H9 (cell line): Measurements from ENCODE around the gene DBR1. TPM values are rescaled to one million over a fixed set of nuclear protein-coding genes. Genes with fewer than 3 reads are reported as not detected.

Experiments used
- DNase-seq: peaks from one replicate; pipeline ENCODE4 v3.0.0-alpha.2; 2017
- H2AFZ ChIP-seq: one replicate; pipeline ENCODE4 v1.6.1; 2013; ENCODE audit warnings: mild to moderate bottlenecking, low read length, control low read depth, moderate library complexity
- H2AK5ac ChIP-seq: 2 replicates; pipeline ENCODE4 v1.6.1; 2013; ENCODE audit warnings: low read length, control low read depth, mixed read lengths; ENCODE audit not compliant: insufficient read length
- H2BK120ac ChIP-seq: one replicate; pipeline ENCODE4 v1.6.1; 2013; ENCODE audit warnings: low read depth, mild to moderate bottlenecking, low read length, control low read depth, inconsistent platforms; ENCODE audit not compliant: poor library complexity, severe bottlenecking
- H2BK12ac ChIP-seq: 2 replicates; pipeline ENCODE4 v1.6.1; 2013; ENCODE audit warnings: low read length, control low read depth, mixed read lengths, low read depth; ENCODE audit not compliant: insufficient read length
- H2BK15ac ChIP-seq: 2 replicates; pipeline ENCODE4 v1.6.1; 2013; ENCODE audit warnings: low read depth, low read length, control low read depth
- H2BK20ac ChIP-seq: one replicate; pipeline ENCODE4 v1.6.1; 2013; ENCODE audit warnings: low read depth, mild to moderate bottlenecking, low read length, control low read depth, inconsistent platforms; ENCODE audit not compliant: poor library complexity, severe bottlenecking
- H2BK5ac ChIP-seq: 2 replicates; pipeline ENCODE4 v1.6.1; 2013; ENCODE audit warnings: low read length, control low read depth, mixed read lengths; ENCODE audit not compliant: insufficient read length
- H3K14ac ChIP-seq: 2 replicates; pipeline ENCODE4 v1.6.1; 2013; ENCODE audit warnings: low read length, control low read depth; ENCODE audit not compliant: insufficient read depth
- H3K18ac ChIP-seq: 2 replicates; pipeline ENCODE4 v1.6.1; 2013; ENCODE audit warnings: low read depth, mild to moderate bottlenecking, mixed read lengths, low read length, control low read depth; ENCODE audit not compliant: insufficient read length
- H3K23ac ChIP-seq: 2 replicates; pipeline ENCODE4 v1.6.1; 2013; ENCODE audit warnings: low read length, control low read depth, mixed read lengths, low read depth; ENCODE audit not compliant: insufficient read length
- H3K23me2 ChIP-seq: 2 replicates; pipeline ENCODE4 v1.6.1; 2013; ENCODE audit warnings: low read depth, mild to moderate bottlenecking, mixed read lengths, low read length, control low read depth; ENCODE audit not compliant: insufficient read length, poor library complexity, severe bottlenecking
- H3K27ac ChIP-seq: 2 replicates; pipeline ENCODE4 v1.5.1; 2013; ENCODE audit warnings: low read length, control low read depth, mixed read lengths, low read depth; ENCODE audit not compliant: insufficient read length
- H3K27me3 ChIP-seq: 2 replicates; pipeline ENCODE4 v1.6.1; 2013; ENCODE audit warnings: low read length, control low read depth, inconsistent platforms; ENCODE audit not compliant: insufficient read depth
- H3K4ac ChIP-seq: 2 replicates; pipeline ENCODE4 v1.6.1; 2013; ENCODE audit warnings: low read depth, mild to moderate bottlenecking, control low read depth, inconsistent platforms, low read length, moderate library complexity
- H3K4me1 ChIP-seq: 2 replicates; pipeline ENCODE4 v1.6.1; 2013; ENCODE audit warnings: low read length, control low read depth, inconsistent platforms; ENCODE audit not compliant: insufficient read depth
- H3K4me2 ChIP-seq: 2 replicates; pipeline ENCODE4 v1.6.1; 2013; ENCODE audit warnings: low read length, control low read depth, mixed read lengths; ENCODE audit not compliant: insufficient read length, insufficient read depth
- H3K56ac ChIP-seq: 2 replicates; pipeline ENCODE4 v1.6.1; 2013; ENCODE audit warnings: low read depth, mild to moderate bottlenecking, mixed read lengths, low read length, control low read depth; ENCODE audit not compliant: insufficient read length
- H3K79me1 ChIP-seq: 2 replicates; pipeline ENCODE4 v1.6.1; 2013; ENCODE audit warnings: low read depth, mild to moderate bottlenecking, moderate library complexity, low read length, control low read depth, inconsistent platforms; ENCODE audit not compliant: insufficient read depth, poor library complexity, severe bottlenecking
- H3K79me2 ChIP-seq: 2 replicates; pipeline ENCODE4 v1.6.1; 2013; ENCODE audit warnings: low read length, control low read depth, inconsistent platforms; ENCODE audit not compliant: insufficient read depth
- H3K9ac ChIP-seq: 2 replicates; pipeline ENCODE4 v1.6.1; 2013; ENCODE audit warnings: low read length, control low read depth, mixed read lengths; ENCODE audit not compliant: insufficient read length; ENCODE audit errors: extremely low read depth
- H3K9me3 ChIP-seq: one replicate; pipeline ENCODE4 v1.6.1; 2013; ENCODE audit warnings: low read depth, low read length, inconsistent platforms; ENCODE audit not compliant: control insufficient read depth
- H3T11ph ChIP-seq: one replicate; pipeline ENCODE4 v1.6.1; 2013; ENCODE audit warnings: mild to moderate bottlenecking, low read length, control low read depth, inconsistent platforms
- H4K20me1 ChIP-seq: one replicate; pipeline ENCODE4 v1.6.1; 2013; ENCODE audit not compliant: control insufficient read depth, insufficient read length, insufficient read depth
- H4K5ac ChIP-seq: 2 replicates; pipeline ENCODE4 v1.6.1; 2013; ENCODE audit warnings: low read depth, mild to moderate bottlenecking, mixed read lengths, low read length, control low read depth; ENCODE audit not compliant: insufficient read length
- H4K8ac ChIP-seq: replicated peaks from 2 replicates; pipeline ENCODE4 v1.6.1; 2013; ENCODE audit warnings: low read length, control low read depth, mixed read lengths, low read depth; ENCODE audit not compliant: insufficient read length
- H4K91ac ChIP-seq: 2 replicates; pipeline ENCODE4 v1.6.1; 2013; ENCODE audit warnings: low read depth, mild to moderate bottlenecking, moderate library complexity, mixed read lengths, low read length, control low read depth; ENCODE audit not compliant: insufficient read length
- H3K27ac Mint-ChIP-seq, 3 experiments: 2 replicates in 2 of 3; 3 replicates in 1 of 3; pipeline ENCODE4 v1.8.0; 2020 to 2021; ENCODE audit warnings: mixed read lengths in 3 of 3, mild to moderate bottlenecking in 1 of 3, moderate library complexity in 1 of 3
- H3K27me3 Mint-ChIP-seq: 2 replicates; pipeline ENCODE4 v1.8.0; 2021; ENCODE audit warnings: low read depth, mild to moderate bottlenecking, moderate library complexity, mixed read lengths
- H3K36me3 Mint-ChIP-seq, 3 experiments: 2 replicates in 2 of 3; 3 replicates in 1 of 3; pipeline ENCODE4 v1.8.0; 2020 to 2021; ENCODE audit warnings: low read depth in 3 of 3, mixed read lengths in 3 of 3; ENCODE audit not compliant: insufficient read depth in 1 of 3
- H3K4me1 Mint-ChIP-seq, 2 experiments: 2 replicates each; pipeline ENCODE4 v1.8.0; 2020; ENCODE audit warnings: mixed read lengths in 2 of 2
- H3K4me3 Mint-ChIP-seq, 2 experiments: 2 replicates in 1 of 2; 3 replicates in 1 of 2; pipeline ENCODE4 v1.8.0; 2020 to 2021; ENCODE audit warnings: mild to moderate bottlenecking in 2 of 2, mixed read lengths in 2 of 2, moderate library complexity in 1 of 2
- H3K9me3 Mint-ChIP-seq, 2 experiments: 2 replicates in 1 of 2; 3 replicates in 1 of 2; pipeline ENCODE4 v1.8.0; 2020; ENCODE audit warnings: mild to moderate bottlenecking in 2 of 2, mixed read lengths in 2 of 2, moderate library complexity in 1 of 2
- CTCF ChIP-seq: fragments of 200-600 bp; sonication (generic); conservative IDR thresholded peaks from 3 replicates; pipeline ENCODE4 v1.8.0; 2021; ENCODE audit warnings: antibody characterized with exemption, mild to moderate bottlenecking
- WGBS: extraction: QIAGEN DNeasy Blood & Tissue Kit; methylation state at CpG from one replicate; pipeline ENCODE4 v1.1.7; 2013; ENCODE audit warnings: missing lambda C conversion rate, low lambda C conversion rate, mixed read lengths; ENCODE audit not compliant: insufficient read length; ENCODE audit errors: extremely low coverage; 5-methylcytosine and 5-hydroxymethylcytosine counted together
- total RNA-seq: library from RNA; stranded (reverse); gene quantifications from 2 replicates; pipeline ENCODE4 v1.2.1, GENCODE V29; 2021

The DBR1 gene
- total RNA-seq, 1 experiment from 2014 or later = 21.6 TPM

DNA sequence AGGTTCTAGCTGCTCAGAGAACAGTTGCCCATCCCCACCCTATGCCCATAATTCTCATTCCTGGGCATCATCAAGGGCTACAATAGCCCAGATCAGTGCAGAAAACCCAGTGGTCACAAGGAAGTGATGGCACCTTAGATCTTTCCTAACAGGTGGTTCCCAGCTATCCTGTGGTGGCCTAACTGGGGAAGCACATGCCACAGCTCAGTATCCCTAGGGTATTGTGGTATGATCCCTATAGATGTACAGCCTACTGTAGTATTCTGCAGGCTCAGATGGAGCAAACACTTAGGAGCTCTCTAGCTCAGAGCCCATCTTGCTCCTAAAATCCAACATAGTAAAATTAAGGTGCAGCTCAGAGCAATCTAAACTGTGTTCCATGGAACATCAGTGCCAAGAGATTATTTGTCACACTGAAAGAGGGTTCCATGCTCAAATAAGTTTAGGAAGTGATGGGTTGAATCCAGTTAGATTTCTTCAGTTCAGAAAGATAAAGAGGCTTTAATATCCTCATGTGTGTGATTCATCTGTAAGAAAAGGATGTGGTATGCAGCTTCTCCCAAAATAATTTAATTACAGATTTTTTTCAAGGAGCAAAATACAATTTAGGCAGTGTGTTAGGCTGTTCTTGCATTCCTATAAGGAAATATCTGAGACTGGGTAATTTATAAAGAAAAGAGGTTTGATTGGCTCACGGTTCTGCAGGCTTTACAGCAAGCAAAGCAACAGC, 46.9 kb downstream of the DBR1 start:
- Histone ChIP-seq H2AK5ac (no peak overlapping the region), H3K27me3 (no peaks in the 10 kb centered on the region), H3K4me2 (no peak overlapping the region), H3K9me3 (no peaks in the 10 kb centered on the region), H4K8ac (no peak overlapping the region), H3K4me1 (no peaks in the 10 kb centered on the region; the same call in 1 of the 2 replicates), H3K9ac (no peak overlapping the region), H2BK120ac (no peak overlapping the region), H3K56ac (no peak overlapping the region), H3K79me1 (no peaks in the 10 kb centered on the region), H3K23ac (no peak overlapping the region), H3K4ac (no peak overlapping the region), H3K79me2 (no peaks in the 10 kb centered on the region), H3K18ac (no peak overlapping the region), H3K14ac (no peak overlapping the region), H4K91ac (no peak overlapping the region), H2BK20ac (no peak overlapping the region), H4K20me1 (no peaks in the 10 kb centered on the region), H3K27ac (no peak overlapping the region), H3T11ph (no peak overlapping the region), H3K23me2 (no peaks in the 10 kb centered on the region), H2BK5ac (no peak overlapping the region), H4K5ac (no peak overlapping the region), H2AFZ (no peak overlapping the region), H2BK15ac (no peak overlapping the region), H2BK12ac (no peak overlapping the region)
- no peak for TF ChIP-seq CTCF
- H3K27me3 Mint-ChIP-seq = no peaks in the 10 kb centered on the region; the same call in 1 of the 2 replicates
- H3K9me3 Mint-ChIP-seq = peaks cover 0 to 8% of the 10 kb centered on the region in 2 experiments; a peak in 1 of 5 replicates
- H3K4me3 Mint-ChIP-seq = no peak overlapping the region
- peaks cover 0 to 6% (median 2%) of the 10 kb centered on the region in 3 experiments; a peak in 1 of 7 replicates for H3K36me3 Mint-ChIP-seq
- no CpG with 5 or more reads among the region's 1 CpG for WGBS
- DNase-seq = no peak
- H3K4me1 Mint-ChIP-seq = peaks cover 11 to 13% of the 10 kb centered on the region in 2 experiments
- no peak overlapping the region for H3K27ac Mint-ChIP-seq
